Effector memory CD4-positive, alpha-beta T cell (primary cell): ENCODE measurements around the gene MYOF.

ENCODE experiments used
- DNase-seq, 3 donors: peaks; one replicate each; pipeline ENCODE4 v3.0.0-alpha.2; 2020
- H3K27ac ChIP-seq: 2 replicates; pipeline ENCODE4 v1.7.0; 2013; ENCODE audit warnings: mild to moderate bottlenecking, low read length, moderate library complexity; ENCODE audit not compliant: insufficient read depth, poor library complexity, severe bottlenecking
- H3K27me3 ChIP-seq: replicated peaks from 2 replicates; pipeline ENCODE4 v1.7.0; 2013; ENCODE audit warnings: mild to moderate bottlenecking, low read length; ENCODE audit not compliant: insufficient read depth, control insufficient read depth, poor library complexity, severe bottlenecking
- H3K36me3 ChIP-seq: 2 replicates; pipeline ENCODE4 v1.7.0; 2013; ENCODE audit warnings: mild to moderate bottlenecking, low read length, moderate library complexity; ENCODE audit not compliant: control insufficient read depth, insufficient read depth
- H3K4me1 ChIP-seq: 2 replicates; pipeline ENCODE4 v1.7.0; 2013; ENCODE audit warnings: low read length, mild to moderate bottlenecking; ENCODE audit not compliant: control insufficient read depth, insufficient read depth, poor library complexity, severe bottlenecking
- H3K4me3 ChIP-seq: 2 replicates; pipeline ENCODE4 v1.7.0; 2013; ENCODE audit warnings: low read length, low read depth, mild to moderate bottlenecking; ENCODE audit not compliant: insufficient read depth, poor library complexity, severe bottlenecking
- H3K9me3 ChIP-seq: 2 replicates; pipeline ENCODE4 v1.7.0; 2013; ENCODE audit warnings: mild to moderate bottlenecking, low read length, moderate library complexity; ENCODE audit not compliant: control insufficient read depth
- total RNA-seq, 3 donors: gene quantifications; one replicate each; lab custom pipeline; 2026; lab: John Stamatoyannopoulos, UW

MYOF gene
- total RNA-seq: 0 to 0.97 (median 0.17) reads per million in 3 donors

- Histone ChIP-seq H3K9me3 (no peaks in the 10 kb centered on the region), H3K27me3 (no peaks in the 10 kb centered on the region), H3K4me1 (peaks cover 6% of the 10 kb centered on the region), H3K36me3 (no peaks in the 10 kb centered on the region), H3K4me3 (peak within 1 kb of the TSS; percentile 47), H3K27ac (no peak within 1 kb of the TSS)
- DNase-seq: peak in 2 of 3 donors; percentile 12 to 29
Measured at GRCh38 chr10:93482145-93482834, at the start of gene MYOF. Gene MYOF, minus strand, starts transcription at chr10:93482334. Its CDS starts 140 bp downstream, at chr10:93482194.

DNA sequence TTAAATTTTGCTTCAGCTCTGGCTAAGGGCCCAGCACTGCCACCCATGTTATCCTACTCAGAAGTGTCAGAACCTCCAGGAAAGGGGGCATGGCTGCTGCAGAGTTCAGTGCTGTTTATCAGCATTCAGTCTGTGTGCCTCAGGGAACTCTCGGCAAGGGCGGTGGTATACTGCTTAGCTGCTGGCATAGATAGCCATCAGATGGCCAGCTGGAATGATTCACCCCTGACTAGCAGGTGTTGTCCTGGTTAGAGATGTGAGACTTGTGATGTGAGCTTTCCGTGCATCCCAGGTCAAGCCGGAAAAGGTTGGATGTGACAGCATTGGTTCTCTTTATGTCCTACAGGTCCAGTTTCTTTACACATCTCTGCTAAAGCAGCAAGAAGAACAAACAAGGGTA lies 36.4 kb upstream of the MYOF start:
- Histone ChIP-seq H3K36me3 (no peaks in the 10 kb centered on the region), H3K27ac (no peak overlapping the region), H3K4me3 (no peak overlapping the region), H3K4me1 (no peaks in the 10 kb centered on the region), H3K27me3 (no peaks in the 10 kb centered on the region), H3K9me3 (no peaks in the 10 kb centered on the region)
- no peak for DNase-seq

DNA sequence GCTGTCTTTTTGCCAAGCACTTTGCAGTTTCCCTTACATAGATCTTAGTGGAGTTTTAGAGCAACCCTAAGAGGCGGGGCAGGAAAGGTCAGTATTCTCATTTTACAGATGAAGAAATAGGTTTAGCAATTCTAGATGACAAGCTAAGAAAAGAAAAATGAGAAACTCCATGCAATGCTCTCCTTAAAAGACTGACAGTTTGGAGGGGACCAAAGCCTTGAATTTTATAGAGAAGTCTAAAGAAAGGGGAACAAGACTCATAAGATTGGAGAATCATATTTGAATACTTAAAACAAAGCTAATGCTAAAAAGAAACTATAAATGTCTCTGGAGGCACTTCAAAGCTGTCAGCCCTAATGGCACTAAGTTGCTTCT lies 33.9 kb upstream of the MYOF start:
- DNase-seq: no peak
- H3K9me3 ChIP-seq: no peaks in the 10 kb centered on the region
- H3K27ac ChIP-seq: no peak overlapping the region
- H3K36me3 ChIP-seq: no peaks in the 10 kb centered on the region
- H3K4me3 ChIP-seq: no peak overlapping the region
- H3K4me1 ChIP-seq: no peaks in the 10 kb centered on the region
- no peaks in the 10 kb centered on the region for H3K27me3 ChIP-seq

GRCh38 chr10:93515071-93516005 lies 33.2 kb upstream of the MYOF start:
- no peak for DNase-seq
- Histone ChIP-seq H3K9me3 (no peaks in the 10 kb centered on the region), H3K36me3 (no peaks in the 10 kb centered on the region), H3K27ac (no peak overlapping the region), H3K4me1 (no peaks in the 10 kb centered on the region), H3K27me3 (no peaks in the 10 kb centered on the region), H3K4me3 (no peak overlapping the region)

DNA sequence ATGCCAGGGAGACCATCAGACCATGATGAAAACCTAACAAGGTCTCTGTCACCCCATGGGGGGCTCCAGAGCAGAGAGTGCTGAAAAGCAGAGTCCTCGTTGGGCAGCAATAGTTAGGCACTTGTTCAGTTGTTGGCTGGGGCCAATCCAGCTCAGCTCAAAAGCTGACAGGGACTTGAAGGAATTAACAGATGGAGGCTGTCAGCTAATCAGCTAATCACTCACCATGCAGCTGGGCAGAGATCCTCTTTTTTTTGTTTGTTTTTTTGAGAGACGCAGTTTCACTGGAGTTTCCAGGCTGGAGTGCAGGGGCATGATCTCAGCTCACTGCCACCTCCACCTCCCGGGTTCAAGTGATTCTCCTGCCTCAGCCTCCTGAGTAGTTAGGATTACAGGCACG lies 32.4 kb upstream of the MYOF start:
- Histone ChIP-seq H3K9me3 (no peaks in the 10 kb centered on the region), H3K4me3 (no peak overlapping the region), H3K27ac (no peak overlapping the region), H3K36me3 (no peaks in the 10 kb centered on the region), H3K27me3 (no peaks in the 10 kb centered on the region), H3K4me1 (no peaks in the 10 kb centered on the region)
- no peak for DNase-seq

GRCh38 chr10:93513091-93513490 lies 31.0 kb upstream of the MYOF start:
- no peak for DNase-seq
- no peaks in the 10 kb centered on the region for H3K27me3 ChIP-seq
- no peaks in the 10 kb centered on the region for H3K36me3 ChIP-seq
- H3K27ac ChIP-seq: no peak overlapping the region
- H3K9me3 ChIP-seq: no peaks in the 10 kb centered on the region
- no peaks in the 10 kb centered on the region for H3K4me1 ChIP-seq
- no peak overlapping the region for H3K4me3 ChIP-seq

- no peak overlapping the region for H3K27ac ChIP-seq
- H3K4me3 ChIP-seq: no peak overlapping the region
- H3K27me3 ChIP-seq: no peaks in the 10 kb centered on the region
- H3K9me3 ChIP-seq: no peaks in the 10 kb centered on the region
- H3K36me3 ChIP-seq: no peaks in the 10 kb centered on the region
- H3K4me1 ChIP-seq: no peaks in the 10 kb centered on the region
- no peak for DNase-seq
Measured at GRCh38 chr10:93512565-93512964, 30.4 kb upstream of the MYOF start.

DNA sequence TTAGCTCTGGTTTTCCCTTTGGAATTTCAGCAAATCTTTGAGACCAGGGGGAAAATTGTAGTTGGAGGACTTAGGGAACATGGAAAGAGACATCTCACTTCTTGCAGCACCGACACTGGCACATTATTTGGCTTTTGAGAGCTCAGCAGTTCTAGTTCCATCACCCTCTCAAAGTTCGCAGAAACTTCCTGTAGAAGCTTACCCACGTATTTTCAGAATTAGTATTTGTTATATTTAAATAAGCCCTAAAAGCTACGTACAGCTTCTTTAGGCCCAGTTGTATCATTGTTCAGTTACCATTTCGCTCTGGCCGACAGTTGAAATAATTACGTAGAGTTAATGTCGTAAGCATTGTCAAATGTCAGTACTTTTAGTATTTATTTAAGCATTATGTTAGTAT lies 27.7 kb upstream of the MYOF start:
- no peaks in the 10 kb centered on the region for H3K27me3 ChIP-seq
- DNase-seq: no peak
- no peak overlapping the region for H3K27ac ChIP-seq
- H3K36me3 ChIP-seq: no peaks in the 10 kb centered on the region
- H3K4me1 ChIP-seq: no peaks in the 10 kb centered on the region
- no peaks in the 10 kb centered on the region for H3K9me3 ChIP-seq
- H3K4me3 ChIP-seq: no peak overlapping the region

DNA sequence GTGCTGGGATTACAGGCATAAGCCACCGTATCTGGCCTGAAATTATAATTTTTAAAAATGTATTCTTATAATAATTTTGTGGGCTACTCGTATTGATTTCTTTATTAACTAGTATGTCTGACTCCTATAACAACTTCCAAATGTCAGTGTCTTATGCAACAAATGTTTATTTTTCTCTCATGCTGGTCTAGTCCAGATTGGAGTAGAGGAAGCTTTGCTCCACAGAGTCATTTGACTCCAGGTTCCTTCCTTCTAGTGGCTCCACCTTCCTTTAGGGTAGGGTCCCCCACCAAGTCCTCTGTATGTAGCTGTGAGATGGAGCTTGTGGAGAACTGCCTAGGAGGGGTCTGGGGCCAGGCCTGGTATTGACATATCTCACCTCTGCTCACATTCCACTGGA lies 22.9 kb upstream of the MYOF start:
- no peaks in the 10 kb centered on the region for H3K36me3 ChIP-seq
- no peaks in the 10 kb centered on the region for H3K27me3 ChIP-seq
- no peak for DNase-seq
- no peak overlapping the region for H3K4me3 ChIP-seq
- H3K4me1 ChIP-seq: no peaks in the 10 kb centered on the region
- H3K27ac ChIP-seq: no peak overlapping the region
- H3K9me3 ChIP-seq: no peaks in the 10 kb centered on the region

DNA sequence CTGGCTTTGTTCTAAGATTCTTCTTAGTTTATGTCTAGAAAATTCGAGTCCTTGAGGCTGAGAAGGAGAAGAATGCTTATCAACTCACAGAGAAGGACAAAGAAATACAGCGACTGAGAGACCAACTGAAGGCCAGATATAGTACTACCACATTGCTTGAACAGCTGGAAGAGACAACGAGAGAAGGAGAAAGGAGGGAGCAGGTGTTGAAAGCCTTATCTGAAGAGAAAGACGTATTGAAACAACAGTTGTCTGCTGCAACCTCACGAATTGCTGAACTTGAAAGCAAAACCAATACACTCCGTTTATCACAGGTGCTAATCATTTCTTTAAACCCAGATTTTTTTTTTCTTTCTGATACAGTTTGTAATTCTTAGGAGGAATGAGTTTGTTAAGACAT lies 20.9 kb upstream of the MYOF start:
- DNase-seq: no peak
- Histone ChIP-seq H3K9me3 (no peaks in the 10 kb centered on the region), H3K27me3 (no peaks in the 10 kb centered on the region), H3K27ac (no peak overlapping the region), H3K36me3 (no peaks in the 10 kb centered on the region), H3K4me3 (no peak overlapping the region), H3K4me1 (no peaks in the 10 kb centered on the region)
